Testis (tissue), 2 donors: ENCODE measurements around the gene SMIM7.

Source experiments
- POLR2A ChIP-seq: fragments of 450-650 bp; IDR thresholded peaks from one replicate; pipeline ENCODE4 v1.6.1; 2017; ENCODE audit warnings: antibody characterized with exemption, mild to moderate bottlenecking, moderate library complexity
- TF ChIP-seq, protein P1 (sequence below), 3 experiments: fragments of 450-650 bp in 2 of 3; fragments of 200-600 bp in 1 of 3; sonication (generic) in 1 of 3; IDR thresholded peaks; one replicate each; pipeline ENCODE4 v1.5.1; 2016 to 2019; ENCODE audit warnings: antibody characterized with exemption in 3 of 3, mild to moderate bottlenecking in 2 of 3, moderate library complexity in 1 of 3

DNA sequence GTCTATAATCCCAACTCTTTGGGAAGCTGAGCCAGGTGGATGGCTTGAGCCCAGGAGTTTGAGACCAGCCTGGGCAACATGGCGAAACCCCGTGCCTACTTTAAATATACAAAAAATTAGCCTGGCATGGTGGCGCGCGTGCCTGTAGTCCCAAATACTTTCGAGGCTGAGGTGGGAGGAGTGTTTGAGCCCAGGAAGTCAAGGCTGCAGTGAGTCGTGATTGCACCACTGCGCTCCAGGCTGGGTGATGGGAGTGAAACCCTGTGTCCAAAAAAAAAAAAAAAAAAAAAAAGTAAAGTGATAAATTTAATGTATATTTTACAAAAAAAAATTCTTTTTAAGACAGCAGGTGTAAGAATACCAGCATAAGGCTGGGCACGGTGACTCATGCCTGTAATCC lies 18.6 kb upstream of the SMIM7 start:
- TF ChIP-seq POLR2A: no peak
- TF ChIP-seq, protein P1, sequence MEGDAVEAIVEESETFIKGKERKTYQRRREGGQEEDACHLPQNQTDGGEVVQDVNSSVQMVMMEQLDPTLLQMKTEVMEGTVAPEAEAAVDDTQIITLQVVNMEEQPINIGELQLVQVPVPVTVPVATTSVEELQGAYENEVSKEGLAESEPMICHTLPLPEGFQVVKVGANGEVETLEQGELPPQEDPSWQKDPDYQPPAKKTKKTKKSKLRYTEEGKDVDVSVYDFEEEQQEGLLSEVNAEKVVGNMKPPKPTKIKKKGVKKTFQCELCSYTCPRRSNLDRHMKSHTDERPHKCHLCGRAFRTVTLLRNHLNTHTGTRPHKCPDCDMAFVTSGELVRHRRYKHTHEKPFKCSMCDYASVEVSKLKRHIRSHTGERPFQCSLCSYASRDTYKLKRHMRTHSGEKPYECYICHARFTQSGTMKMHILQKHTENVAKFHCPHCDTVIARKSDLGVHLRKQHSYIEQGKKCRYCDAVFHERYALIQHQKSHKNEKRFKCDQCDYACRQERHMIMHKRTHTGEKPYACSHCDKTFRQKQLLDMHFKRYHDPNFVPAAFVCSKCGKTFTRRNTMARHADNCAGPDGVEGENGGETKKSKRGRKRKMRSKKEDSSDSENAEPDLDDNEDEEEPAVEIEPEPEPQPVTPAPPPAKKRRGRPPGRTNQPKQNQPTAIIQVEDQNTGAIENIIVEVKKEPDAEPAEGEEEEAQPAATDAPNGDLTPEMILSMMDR (IDR thresholded peaks at IDR 0.05): no peak
